ENCODE measurements around the gene FFAR3.

DNA sequence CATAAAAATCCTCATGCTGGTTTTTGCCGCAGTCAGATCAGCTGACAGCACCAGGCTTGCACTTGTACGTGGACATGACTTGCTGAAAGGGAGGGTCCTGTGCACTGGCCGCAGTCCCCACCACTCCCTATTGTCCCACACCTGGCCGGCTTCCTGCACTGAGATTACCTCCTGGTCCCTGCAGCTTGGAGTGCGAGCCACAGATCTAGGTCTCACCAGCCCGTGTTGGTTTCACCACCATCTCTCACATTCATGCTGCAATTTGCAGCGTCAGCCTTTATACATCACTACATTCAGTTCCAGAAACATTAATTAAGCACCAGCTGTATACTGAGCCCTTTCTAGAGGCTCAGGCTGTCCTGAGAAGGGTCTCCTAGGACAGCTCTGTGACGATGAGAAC, 44.2 kb upstream of the FFAR3 start:
- TF ChIP-seq XRCC4 (IDR thresholded peaks at IDR 0.05; ENCODE audit: extremely low read depth, insufficient read depth, insufficient read length) = no peak
- 0 out of 2 replicates have a peak, but pooled peaks have one; percentile 10 for TF ChIP-seq MAFF (IDR thresholded peaks at IDR 0.05; ENCODE audit: low read length)
- TF ChIP-seq MCM3 (IDR thresholded peaks at IDR 0.05) = no peak
- no peak for TF ChIP-seq ZSCAN29 (IDR thresholded peaks at IDR 0.05)
- no peak for TF ChIP-seq HDAC2 (IDR thresholded peaks at IDR 0.05)
- TF ChIP-seq, protein P1, sequence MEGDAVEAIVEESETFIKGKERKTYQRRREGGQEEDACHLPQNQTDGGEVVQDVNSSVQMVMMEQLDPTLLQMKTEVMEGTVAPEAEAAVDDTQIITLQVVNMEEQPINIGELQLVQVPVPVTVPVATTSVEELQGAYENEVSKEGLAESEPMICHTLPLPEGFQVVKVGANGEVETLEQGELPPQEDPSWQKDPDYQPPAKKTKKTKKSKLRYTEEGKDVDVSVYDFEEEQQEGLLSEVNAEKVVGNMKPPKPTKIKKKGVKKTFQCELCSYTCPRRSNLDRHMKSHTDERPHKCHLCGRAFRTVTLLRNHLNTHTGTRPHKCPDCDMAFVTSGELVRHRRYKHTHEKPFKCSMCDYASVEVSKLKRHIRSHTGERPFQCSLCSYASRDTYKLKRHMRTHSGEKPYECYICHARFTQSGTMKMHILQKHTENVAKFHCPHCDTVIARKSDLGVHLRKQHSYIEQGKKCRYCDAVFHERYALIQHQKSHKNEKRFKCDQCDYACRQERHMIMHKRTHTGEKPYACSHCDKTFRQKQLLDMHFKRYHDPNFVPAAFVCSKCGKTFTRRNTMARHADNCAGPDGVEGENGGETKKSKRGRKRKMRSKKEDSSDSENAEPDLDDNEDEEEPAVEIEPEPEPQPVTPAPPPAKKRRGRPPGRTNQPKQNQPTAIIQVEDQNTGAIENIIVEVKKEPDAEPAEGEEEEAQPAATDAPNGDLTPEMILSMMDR (IDR thresholded peaks at IDR 0.05 in 2 of 3, conservative IDR thresholded peaks at IDR 0.05 in 1 of 3; ENCODE audit: insufficient read depth in 2 of 3, low read depth in 1 of 3, low read length in 3 of 3) = no peak
- no peak for TF ChIP-seq POLR2AphosphoS5 (IDR thresholded peaks at IDR 0.05; ENCODE audit: control insufficient read depth, insufficient read depth, low read depth, low read length)
- TF ChIP-seq MXI1 (IDR thresholded peaks at IDR 0.05; ENCODE audit: low read depth, low read length) = no peak
- no peak for TF ChIP-seq EGR1 (conservative IDR thresholded peaks at IDR 0.05)
- no peak for TF ChIP-seq RBFOX2 (IDR thresholded peaks at IDR 0.05; ENCODE audit: low read depth, low read length)
- TF ChIP-seq, protein P2, sequence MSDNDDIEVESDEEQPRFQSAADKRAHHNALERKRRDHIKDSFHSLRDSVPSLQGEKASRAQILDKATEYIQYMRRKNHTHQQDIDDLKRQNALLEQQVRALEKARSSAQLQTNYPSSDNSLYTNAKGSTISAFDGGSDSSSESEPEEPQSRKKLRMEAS (CRISPR knock-in tag; IDR thresholded peaks at IDR 0.05) = no peak
